Loucy (cell line): ENCODE data around the gene TYR.
"Not testable (repeated sequence)": the region's sequence is repeated elsewhere in the genome, so short reads cannot be mapped to it uniquely, and the experiment has no call there.

Experiments
- H2AFZ ChIP-seq: fragments of 200-600 bp; sonication (generic); 2 replicates; pipeline ENCODE4 v1.6.0; 2016; ENCODE audit warnings: antibody characterized with exemption, mild to moderate bottlenecking, low read length, moderate library complexity
- H3F3A ChIP-seq: fragments of 200-600 bp; 2 replicates; pipeline ENCODE4 v1.6.0; 2016; ENCODE audit warnings: antibody characterized with exemption, low read depth, mild to moderate bottlenecking
- H3K27me3 ChIP-seq: fragments of 200-600 bp; sonication (generic); 2 replicates; pipeline ENCODE4 v1.6.1; 2014; ENCODE audit warnings: low read length, mild to moderate bottlenecking; ENCODE audit not compliant: insufficient read depth, poor library complexity, severe bottlenecking
- H3K36me3 ChIP-seq: fragments of 200-600 bp; sonication (generic); 2 replicates; pipeline ENCODE4 v1.6.1; 2016; ENCODE audit warnings: low read length; ENCODE audit not compliant: insufficient read depth
- H3K4me1 ChIP-seq: fragments of 200-600 bp; sonication (generic); 2 replicates; pipeline ENCODE4 v1.5.1; 2014; ENCODE audit warnings: low read length, mild to moderate bottlenecking; ENCODE audit not compliant: insufficient read depth, poor library complexity, severe bottlenecking
- H3K4me2 ChIP-seq: fragments of 200-600 bp; sonication (generic); 2 replicates; pipeline ENCODE4 v1.6.0; 2014; ENCODE audit warnings: antibody characterized with exemption, low read length, low read depth, mild to moderate bottlenecking; ENCODE audit not compliant: poor library complexity, severe bottlenecking
- H3K4me3 ChIP-seq: fragments of 200-600 bp; sonication (generic); 2 replicates; pipeline ENCODE4 v1.5.1; 2014; ENCODE audit warnings: low read length, mild to moderate bottlenecking, mixed read lengths; ENCODE audit not compliant: poor library complexity, severe bottlenecking
- H3K79me2 ChIP-seq: fragments of 200-600 bp; sonication (generic); 2 replicates; pipeline ENCODE4 v1.6.1; 2014; ENCODE audit warnings: low read length; ENCODE audit not compliant: insufficient read depth
- H3K9ac ChIP-seq: fragments of 200-600 bp; sonication (generic); 2 replicates; pipeline ENCODE4 v1.6.0; 2014; ENCODE audit warnings: mild to moderate bottlenecking, low read depth, low read length, moderate library complexity; ENCODE audit not compliant: poor library complexity, severe bottlenecking
- H3K9me2 ChIP-seq: fragments of 200-600 bp; sonication (generic); replicated peaks from 2 replicates; pipeline ENCODE4 v1.6.1; 2016; ENCODE audit warnings: low read depth, low read length, mixed read lengths
- H3K9me3 ChIP-seq: fragments of 200-600 bp; sonication (generic); 2 replicates; pipeline ENCODE4 v1.6.1; 2014; ENCODE audit warnings: mild to moderate bottlenecking, antibody characterized with exemption, low read length, low read depth; ENCODE audit not compliant: insufficient read depth
- H4K20me1 ChIP-seq: fragments of 200-600 bp; sonication (generic); 2 replicates; pipeline ENCODE4 v1.6.0; 2014; ENCODE audit warnings: antibody characterized with exemption, low read length, mild to moderate bottlenecking; ENCODE audit not compliant: insufficient read depth, poor library complexity, severe bottlenecking
- CTCF ChIP-seq: fragments of 200-600 bp; sonication (generic); conservative IDR thresholded peaks from 2 replicates; pipeline ENCODE4 v1.5.1; 2014; ENCODE audit warnings: mild to moderate bottlenecking, antibody characterized with exemption, low read length
- EZH2phosphoT487 ChIP-seq: fragments of 200-600 bp; IDR thresholded peaks from 2 replicates; pipeline ENCODE4 v1.6.1; 2018; ENCODE audit warnings: antibody characterized with exemption, mild to moderate bottlenecking, moderate library complexity, borderline replicate concordance

TYR gene

DNA sequence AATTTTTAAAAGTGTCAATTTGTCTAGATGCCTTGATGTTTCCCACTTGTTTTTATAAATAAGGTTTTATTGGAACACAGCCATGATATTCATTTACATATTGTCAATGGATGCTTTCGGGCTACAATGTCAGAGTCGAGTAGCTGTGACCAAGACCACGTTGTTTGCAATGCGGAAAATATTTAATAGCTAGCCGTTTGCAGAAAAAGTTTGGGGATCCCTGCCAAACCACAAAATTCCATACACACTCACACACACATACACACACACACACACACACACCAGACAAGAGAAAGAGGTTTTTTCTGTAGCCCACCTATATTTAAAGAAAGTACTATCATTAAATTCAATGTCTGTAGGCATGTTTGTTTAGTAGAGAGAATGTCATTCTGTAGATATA, 58.3 kb downstream of the TYR start:
- H3F3A ChIP-seq, result no peaks in the 10 kb centered on the region
- H3K79me2 ChIP-seq, result no peaks in the 10 kb centered on the region
- H3K4me1 ChIP-seq, result no peaks in the 10 kb centered on the region
- TF ChIP-seq EZH2phosphoT487, result no peak
- no peak for TF ChIP-seq CTCF
- no peaks in the 10 kb centered on the region for H3K9me3 ChIP-seq
- H2AFZ ChIP-seq, result no peak overlapping the region
- no peaks in the 10 kb centered on the region for H3K27me3 ChIP-seq
- H4K20me1 ChIP-seq, result no peaks in the 10 kb centered on the region
- no peak overlapping the region for H3K4me2 ChIP-seq
- H3K36me3 ChIP-seq, result no peaks in the 10 kb centered on the region
- no peak overlapping the region for H3K9ac ChIP-seq
- no peaks in the 10 kb centered on the region for H3K9me2 ChIP-seq
- no peak overlapping the region for H3K4me3 ChIP-seq

DNA sequence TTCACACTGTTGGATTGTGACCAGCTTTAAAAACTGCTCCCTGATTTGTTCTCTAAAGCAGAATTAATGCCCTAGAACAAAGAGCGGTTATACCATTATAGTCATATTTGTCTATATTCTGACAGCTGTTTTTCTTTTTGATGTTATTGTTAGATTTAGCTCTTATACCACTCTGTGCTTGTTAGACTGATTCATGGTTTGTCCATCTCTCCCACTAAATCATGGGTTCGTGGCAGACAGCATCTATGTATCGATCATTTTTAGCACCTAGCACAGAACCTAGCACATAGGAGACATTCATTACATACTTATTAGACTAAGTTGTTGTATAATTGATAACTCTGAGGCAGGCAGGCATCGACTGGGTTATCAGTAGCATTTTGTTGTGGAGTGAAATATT, 69.3 kb downstream of the TYR start:
- H3K9me3 ChIP-seq, H2AFZ ChIP-seq, H3K9me2 ChIP-seq, H3K4me2 ChIP-seq, H4K20me1 ChIP-seq, H3K4me3 ChIP-seq, H3K4me1 ChIP-seq, H3K27me3 ChIP-seq, H3K79me2 ChIP-seq, H3K9ac ChIP-seq, H3K36me3 ChIP-seq, H3F3A ChIP-seq: not testable (repeated sequence)

DNA sequence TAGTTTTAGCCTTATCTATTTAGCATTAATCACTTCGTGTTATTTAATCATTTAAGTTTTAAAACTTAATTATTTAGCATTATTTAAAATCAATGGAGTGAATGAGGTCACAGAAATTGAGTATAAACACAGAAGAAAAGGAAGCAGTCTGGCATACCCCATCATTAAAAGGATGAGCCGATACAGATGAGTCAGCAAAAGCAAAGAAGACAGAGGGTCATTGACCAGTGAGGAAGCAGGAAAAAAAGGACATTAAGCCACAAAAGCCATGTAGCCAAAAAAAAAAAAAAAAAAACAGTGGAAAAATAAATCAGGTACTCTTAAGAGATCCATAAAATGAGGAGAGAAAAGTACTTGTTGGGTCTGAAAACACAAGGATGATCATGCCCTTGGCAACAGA, 71.5 kb downstream of the TYR start:
- Histone ChIP-seq H3K27me3 (no peaks in the 10 kb centered on the region), H3K4me3 (no peak overlapping the region), H3K4me2 (no peak overlapping the region), H3K9me2 (no peaks in the 10 kb centered on the region), H4K20me1 (no peaks in the 10 kb centered on the region), H3K9me3 (no peaks in the 10 kb centered on the region), H3K4me1 (no peaks in the 10 kb centered on the region), H2AFZ (no peak overlapping the region), H3K36me3 (no peaks in the 10 kb centered on the region), H3K9ac (no peak overlapping the region), H3K79me2 (no peaks in the 10 kb centered on the region), H3F3A (no peaks in the 10 kb centered on the region)
- no peak for TF ChIP-seq EZH2phosphoT487
- TF ChIP-seq CTCF, result no peak

DNA sequence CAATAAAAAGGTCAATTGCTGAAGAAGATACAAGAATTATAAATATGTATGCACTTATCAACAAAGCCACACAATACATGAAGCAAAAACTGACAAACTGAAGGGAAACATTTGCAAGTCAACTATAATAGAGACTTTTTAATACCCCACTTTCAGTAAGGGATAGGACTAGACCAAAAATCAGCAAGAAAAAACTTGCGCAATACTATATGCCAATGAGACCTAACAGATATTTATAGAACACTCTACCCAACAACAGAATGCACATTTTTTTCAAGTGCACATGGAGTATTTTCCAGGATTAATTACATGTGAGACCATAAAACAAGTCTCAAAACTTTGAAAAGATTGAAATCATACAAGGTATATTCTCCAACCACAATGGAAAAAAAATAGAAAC, 83.8 kb downstream of the TYR start:
- not testable (repeated sequence) for H2AFZ ChIP-seq, H3K9me3 ChIP-seq, H4K20me1 ChIP-seq, H3F3A ChIP-seq, H3K9me2 ChIP-seq, H3K27me3 ChIP-seq, H3K4me1 ChIP-seq, H3K36me3 ChIP-seq, H3K79me2 ChIP-seq, H3K4me2 ChIP-seq, H3K9ac ChIP-seq, H3K4me3 ChIP-seq
